ENCODE measurements around the gene NKD2. TPM values are rescaled to one million over a fixed set of nuclear protein-coding genes. Genes with fewer than 3 reads are reported as not detected.

NKD2 gene
- total RNA-seq, 1 experiment from 2014 or later = 7.5 TPM

DNA sequence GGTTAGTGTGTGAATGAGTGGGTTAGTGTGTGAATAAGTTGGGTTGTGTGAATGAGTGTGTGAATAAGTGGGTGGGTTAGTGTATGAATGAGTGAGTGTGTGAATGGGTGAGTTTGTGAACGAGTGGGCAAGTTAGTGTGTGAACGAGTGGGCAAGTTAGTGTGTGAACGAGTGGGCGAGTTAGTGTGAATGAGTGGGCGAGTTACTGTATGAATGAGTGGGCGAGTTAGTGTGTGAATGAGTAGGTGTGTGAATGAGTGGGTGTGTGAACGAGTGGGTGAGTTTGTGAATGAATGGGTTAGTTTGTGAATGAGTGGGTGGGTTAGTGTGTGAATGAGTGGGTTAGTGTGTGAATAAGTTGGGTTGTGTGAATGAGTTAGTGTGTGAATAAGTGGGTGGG, 34.7 kb downstream of the NKD2 start:
- DNase-seq (ENCODE audit: low spot score) = no peak

DNA sequence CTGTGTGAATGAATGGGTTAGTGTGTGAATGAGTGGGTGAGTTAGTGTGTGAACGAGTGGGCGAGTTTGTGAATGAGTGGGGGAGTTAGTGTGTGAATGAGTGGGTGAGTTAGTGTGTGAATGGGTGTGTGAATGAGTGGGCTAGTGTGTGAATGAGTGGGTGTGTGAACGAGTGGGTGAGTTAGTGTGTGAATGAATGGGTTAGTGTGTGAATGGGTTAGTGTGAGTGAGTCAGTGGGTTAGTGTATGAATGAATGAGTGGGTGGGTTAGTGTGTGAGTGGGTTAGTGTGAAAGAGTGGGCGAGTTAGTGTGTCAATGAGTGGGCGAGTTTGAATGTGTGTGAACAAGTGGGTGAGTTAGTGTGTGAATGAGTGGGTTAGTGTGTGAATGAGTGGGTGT, 35.5 kb downstream of the NKD2 start:
- no peak for DNase-seq (ENCODE audit: low spot score)

DNA sequence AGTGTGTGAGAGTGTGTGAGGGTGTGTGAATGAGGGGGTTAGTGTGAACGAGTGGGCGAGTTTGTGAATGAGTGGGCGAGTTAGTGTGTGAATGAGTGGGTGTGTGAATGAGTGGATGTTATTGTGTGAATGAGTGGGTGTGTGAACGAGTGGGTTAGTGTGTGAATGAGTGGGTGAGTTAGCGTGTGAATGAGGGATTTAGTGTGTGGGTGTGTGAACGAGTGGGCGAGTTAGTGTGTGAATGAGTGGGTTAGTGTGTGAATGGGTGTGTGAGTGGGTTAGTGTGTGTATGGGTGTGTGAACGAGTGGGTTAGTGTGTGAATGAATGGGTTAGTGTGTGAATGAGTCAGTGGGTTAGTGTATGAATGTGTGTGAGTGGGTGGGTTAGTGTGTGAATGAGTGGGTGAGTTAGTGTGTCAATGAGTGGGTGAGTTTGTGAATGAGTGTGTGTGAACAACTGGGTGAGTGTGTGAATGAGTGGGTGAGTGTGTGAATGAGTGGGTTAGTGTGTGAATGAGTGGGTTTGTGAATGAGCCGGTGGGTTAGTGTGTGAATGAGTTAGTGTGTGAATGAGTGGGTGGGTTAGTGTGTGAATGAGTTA, 37.5 kb downstream of the NKD2 start:
- DNase-seq (ENCODE audit: low spot score) = no peak

DNA sequence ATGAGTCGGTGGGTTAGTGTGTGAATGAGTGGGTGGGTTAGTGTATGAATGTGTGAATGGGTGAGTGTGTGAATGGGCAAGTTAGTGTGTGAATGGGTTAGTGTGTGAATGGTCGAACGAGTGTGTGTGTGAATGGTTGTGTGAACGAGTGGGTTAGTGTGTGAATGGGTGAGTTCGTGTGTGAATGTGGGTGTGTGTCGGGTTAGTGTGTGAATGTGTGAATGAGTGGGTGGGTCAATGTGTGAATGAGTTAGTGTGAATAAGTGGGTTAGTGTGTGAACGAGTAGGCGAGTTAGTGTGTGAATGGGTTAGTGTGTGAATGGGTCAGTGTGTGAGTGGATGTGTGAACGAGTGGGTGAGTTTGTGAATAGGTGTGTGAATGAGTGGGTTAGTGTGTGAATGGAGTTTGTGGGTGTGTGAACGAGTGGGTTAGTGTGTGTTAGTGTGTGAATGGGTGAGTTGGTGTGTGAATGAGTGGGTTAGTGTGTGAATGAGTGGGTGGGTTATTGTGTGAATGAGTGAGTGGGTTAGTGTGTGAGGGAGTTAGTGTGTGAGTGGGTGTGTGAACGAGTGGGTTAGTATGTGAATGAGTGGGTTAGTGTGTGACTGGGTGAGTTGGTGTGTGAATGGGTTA, 38.8 kb downstream of the NKD2 start:
- no peak for DNase-seq (ENCODE audit: low spot score)

DNA sequence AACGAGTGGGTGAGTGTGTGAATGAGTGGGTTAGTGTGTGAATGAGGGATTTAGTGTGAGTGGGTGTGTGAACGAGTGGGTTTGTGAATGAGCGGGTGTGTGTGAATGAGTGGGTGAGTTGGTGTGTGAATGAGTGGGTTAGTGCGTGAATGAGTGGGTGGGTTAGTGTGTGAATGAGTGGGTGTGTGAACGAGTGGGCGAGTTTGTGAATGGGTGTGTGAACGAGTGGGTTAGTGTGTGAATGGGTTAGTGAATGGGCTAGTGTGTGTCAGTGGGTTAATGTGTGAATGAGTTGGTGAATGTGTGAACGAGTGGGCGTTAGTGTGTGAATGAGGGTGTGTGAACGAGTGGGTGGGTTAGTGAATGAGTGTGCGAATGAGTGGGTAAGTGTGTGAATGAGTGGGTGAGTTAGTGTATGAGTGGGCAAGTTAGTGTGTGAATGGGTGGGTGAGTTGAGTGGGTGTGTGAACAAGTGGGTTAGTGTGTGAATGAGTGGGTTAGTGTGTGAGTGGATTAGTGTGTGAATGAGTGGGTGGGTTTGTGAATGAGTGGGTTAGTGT, 39.6 kb downstream of the NKD2 start:
- DNase-seq (ENCODE audit: low spot score) = no peak

DNA sequence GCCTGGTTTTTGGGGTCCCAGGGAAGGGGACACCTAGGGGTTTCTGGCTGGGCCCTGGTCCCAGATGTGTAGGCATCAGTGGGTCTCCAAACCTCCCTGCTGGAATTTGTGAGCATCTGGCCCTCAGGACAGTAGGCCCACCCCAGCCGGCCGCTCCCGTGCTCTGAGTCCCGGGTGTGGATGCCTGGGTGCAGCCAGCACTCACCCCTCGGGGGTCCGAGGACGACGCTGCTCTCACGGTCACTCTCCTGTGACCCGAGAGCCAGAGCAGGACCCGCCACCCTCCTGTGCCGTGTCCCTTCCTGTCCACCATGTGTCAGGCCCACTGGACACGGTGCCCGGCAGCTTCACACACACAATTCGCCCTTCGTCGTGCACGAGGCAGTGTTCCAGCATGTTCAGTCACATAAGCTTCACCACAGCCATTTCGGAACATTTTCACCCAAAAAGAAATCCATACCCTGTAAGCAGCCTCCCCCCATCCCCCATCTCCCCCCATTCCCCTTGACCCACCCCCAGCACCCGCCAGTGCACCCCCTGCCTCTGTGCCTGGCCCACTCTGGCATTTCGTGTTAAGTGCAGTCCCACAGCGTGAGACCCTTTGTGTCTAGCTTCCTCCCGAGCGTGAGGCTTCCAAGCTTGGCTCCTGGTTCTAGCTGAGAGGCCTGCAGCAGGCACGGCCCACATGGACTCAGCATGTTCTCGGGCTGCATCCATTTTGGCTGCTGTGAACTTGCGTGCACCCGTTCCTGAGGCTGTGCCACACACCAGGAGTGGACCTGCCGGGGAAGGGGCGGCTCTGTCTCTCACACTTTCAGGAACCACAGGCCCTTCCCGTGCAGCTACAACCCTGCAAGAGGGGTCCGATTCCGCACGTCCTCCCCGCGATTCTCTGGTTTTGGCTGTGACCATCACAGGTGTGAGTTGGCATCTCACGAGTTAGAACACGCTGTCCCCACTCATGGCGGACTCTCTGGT, 40.5 kb downstream of the NKD2 start:
- DNase-seq (ENCODE audit: low spot score) = no peak

DNA sequence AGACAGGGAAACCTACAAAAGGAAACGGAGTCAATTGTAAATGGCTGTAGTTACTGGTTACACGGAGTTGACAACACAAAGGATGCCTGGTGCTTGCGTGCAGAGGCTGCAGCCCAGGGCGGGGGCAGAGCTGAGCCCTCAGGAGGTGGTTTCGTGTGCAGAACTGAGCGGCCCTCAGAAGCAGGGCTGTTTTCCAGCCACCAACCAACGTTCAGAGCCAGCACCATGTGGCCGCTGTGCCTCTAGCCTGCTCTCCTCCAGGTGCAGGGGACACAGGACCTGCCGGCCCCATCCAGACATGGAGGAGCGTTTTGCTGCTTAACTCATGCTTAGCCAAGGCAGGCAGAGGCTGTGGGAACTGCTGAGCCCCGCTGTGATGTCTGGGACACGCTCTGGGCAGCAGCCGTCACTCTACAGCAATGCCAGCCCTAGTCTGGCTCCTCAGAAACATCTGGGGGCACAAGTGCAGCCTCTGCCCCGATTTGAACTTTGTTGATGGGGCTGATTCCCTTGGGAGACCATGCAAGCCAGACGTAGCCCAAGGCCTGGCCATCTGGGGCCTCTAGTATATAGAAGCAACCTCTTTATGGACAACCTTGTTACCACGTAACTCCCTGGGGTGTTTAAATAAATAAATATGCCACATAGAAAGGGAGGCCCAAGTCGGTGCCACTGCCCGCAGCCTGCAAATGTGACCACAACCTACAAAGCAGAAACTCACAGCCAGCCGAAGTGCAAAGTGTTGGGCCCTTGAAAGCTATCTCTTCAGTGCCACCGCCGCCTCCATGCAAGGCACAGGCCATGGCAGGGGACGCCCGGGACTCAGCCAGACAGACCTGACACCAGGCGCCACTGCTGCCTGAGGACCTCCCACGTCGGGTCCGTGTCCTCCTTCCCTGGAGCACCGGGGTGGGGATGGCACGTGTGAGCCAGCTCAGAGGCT, 42.1 kb downstream of the NKD2 start:
- no peak for DNase-seq (ENCODE audit: low spot score)

DNA sequence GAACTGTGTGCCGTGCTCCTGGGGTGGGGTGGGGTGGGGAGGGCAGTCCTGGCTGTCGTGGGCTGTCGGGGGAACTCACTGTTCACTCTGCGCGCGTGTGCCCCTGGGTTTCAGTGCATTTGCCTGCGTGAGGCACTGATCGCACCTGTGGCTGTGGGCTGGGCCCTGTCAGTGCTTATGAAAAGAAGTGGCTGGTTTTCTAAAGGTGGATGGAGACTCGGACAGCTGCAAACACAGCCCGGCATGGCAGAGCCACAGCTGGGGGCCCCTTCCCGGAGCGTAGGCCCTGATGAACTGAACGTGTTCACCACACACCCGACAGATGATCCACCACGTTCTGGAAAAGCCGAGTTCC, 42.7 kb downstream of the NKD2 start:
- DNase-seq (ENCODE audit: low spot score) = no peak

DNA sequence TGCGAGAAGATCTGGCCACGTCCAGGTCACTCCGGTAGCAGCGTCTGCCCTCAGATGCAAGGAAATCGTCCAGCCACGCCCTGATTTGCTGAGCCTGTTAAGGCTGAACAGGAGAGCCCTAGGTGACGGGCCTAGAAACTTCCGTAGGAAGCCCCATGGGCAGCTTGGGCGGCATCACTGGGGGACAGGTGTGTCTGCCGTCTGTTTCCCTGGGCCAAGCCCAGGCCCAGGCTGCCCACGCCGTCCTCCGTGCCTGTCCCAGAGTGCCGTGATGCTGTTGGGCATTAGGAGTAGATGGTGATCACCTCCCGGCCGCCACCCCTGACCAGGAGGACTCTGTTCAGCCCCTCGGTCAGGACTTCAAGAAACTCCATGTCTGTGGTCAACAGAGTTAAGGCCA, 43.5 kb downstream of the NKD2 start:
- no peak for DNase-seq (ENCODE audit: low spot score)

DNA sequence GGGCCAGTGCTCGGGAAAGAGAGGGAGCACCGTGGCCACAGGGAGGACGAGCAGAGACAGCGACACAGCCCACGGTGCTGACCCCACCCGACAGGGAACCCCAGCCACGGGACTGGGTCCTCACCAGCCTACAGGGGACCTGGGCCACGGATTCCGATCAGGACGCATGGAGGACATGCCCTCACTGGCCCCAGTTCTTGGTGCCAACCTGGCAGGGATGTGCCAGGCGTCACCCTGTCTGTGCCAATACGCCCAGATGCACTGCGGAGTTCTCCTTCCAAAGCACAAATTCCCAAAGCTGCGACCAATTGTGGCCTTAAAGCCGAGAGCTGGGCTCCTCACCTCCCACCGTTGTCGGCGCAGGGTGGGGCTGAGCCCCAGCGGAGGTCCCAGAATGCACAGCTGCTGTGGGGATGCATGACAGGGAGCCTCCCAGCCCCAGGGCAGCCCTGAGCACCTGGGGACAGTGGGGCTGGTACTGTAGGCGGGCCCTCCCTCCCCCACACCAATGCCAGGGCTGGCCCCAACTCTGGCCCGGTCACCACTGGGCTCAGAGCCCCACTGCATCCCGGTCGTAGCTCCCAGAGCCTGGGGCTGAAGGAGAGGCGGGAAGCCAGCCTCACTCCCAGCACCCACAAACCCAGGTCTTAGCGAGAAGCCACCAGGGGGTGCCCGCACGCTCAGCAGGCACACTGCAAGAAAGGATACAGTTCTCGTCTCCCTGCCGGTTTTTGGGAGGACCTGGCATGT, 44.2 kb downstream of the NKD2 start:
- DNase-seq (ENCODE audit: low spot score) = peak; percentile 32

DNA sequence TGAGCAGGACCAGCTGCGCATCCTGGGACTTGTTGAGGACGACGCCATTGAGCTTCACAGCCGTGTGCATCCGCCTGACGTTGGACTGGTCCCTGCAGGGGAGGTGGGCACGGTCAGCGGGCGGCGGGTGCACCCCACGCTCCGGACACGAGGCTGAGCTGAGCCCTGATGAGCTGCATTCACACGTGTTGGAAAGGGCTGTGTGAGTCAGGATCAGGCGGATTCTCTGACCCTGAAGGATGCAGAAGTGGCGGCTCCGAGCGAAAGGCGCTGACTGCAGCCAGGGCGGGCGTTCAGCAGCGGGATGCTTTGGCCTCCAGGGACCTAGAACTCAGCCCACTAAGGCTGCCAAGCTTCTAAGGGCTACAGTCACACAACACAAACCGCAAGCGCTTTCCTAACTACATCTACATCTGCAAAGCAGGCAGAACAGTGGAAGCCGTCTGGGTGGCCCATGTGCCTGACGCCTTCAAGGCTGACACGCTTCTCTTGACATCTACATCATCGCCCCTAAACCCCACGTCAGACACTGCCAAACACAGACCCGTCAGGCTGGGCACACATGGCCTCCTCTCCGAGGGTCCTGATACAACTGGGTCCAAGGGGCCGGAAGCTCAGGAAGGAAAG, 44.9 kb downstream of the NKD2 start:
- no peak for DNase-seq (ENCODE audit: low spot score)

DNA sequence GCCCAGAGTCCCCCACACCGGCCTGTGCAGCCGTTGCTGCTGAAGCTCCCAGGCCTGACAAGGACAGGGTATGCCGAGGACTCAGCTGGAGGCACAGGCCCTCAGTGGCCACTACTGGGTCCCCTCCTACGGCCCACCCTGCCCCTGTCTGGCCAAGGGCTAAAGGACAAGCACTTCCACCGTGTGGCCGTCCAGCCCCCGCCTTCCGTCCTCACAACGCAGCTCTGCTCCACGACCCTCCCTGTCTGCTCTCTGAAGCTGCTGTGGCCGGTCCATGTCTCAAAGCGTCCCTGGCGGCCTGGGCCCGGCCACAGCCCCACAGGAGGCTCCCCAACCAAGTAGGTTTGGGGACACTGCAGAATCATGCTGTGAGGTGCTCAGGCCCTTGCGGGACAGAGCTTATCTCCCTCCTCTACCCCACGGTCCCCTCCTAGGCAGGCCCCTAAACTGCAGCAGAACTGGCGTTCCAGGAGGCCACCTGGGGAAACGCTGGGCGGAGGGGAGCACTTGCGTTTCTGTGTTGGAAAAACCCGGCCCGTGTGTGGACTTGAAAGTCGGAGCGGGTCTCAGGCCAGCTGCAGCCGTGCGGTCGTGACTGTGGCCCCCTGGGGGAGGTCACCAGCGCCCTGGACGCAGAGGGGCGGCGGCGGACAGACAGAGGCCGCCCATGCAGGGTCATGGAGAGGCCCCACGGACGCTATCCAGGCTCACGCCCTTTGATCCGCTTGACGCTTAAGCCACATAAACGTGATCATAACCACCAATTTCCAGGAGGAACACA, 45.6 kb downstream of the NKD2 start:
- no peak for DNase-seq (ENCODE audit: low spot score)

DNA sequence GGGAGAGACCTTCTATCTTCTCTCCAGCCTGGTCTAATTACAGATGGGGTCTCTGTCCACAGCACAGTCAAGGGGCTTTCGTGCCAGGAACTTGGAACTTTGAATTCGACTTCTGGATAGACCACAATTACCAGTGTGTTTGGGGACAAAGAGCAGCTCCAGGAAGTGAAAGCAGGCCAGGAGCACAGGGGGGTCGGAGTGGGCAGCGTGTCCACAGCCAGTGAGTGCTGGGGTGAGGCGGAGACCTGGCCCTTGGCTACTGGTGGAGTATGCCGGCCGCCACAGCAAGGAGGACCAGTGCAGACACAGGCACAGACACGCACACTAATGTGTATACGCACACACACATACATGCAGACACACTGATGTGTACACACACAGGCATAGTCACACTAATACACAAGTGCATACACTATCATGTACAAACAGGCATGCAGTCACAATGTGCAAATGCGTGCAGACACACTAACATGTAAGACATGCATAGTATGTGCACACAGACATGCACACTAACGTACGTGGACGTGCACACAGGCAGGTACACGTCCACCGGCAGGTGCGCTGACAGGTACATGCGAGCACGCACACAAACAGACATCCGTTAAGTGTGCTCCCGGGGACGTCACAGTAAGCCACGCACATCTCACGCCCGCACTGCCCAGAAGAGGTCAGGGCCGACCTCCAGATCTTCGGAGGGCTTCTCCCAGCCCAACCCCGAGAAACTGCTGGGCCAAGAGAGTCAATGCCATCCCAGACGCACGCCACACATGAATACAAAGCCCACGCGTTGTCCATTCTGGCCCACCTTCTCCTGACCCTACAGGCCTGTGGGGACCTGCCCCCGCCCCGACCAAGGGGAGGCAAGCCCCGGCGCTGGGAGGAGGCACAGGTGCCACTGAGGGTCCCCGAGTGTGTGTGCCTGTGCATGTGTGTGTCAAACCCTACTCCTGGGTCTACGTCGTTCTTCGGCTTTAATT, 46.5 kb downstream of the NKD2 start:
- DNase-seq (ENCODE audit: low spot score) = no peak

DNA sequence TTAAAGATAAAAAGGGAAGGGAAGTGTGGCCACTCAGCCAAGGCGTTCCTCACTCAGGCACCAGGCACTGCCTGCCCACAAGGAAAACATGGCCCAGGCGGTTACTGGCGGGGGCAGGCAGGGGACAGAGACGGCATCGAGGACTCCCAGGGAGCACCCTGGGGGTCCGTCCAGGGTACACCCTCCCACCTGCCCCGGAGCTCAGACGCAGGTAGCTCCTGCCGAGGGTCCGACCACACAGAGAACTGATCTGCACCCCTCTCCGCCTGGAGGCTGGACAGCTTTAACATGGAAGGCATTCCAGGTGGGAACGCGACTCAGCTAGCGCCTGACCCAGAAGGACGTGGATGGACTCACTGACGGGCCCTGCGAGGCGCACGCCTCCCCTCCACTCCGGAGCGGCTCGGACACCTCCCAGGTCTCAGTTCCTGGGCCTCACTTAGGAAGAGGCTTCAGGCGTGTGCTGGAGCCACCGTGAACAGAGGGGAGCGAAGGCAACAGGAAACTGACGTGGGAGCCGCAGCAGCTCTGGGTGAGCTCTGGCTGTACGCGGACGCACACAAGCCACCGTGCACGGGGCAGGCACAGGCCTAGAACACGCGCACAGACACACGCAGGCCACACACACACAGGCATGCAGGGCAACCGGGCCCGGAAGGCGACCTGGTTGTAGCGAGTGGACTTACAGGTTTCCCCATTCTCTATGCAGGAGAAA, 47.5 kb downstream of the NKD2 start:
- DNase-seq (ENCODE audit: low spot score) = no peak

DNA sequence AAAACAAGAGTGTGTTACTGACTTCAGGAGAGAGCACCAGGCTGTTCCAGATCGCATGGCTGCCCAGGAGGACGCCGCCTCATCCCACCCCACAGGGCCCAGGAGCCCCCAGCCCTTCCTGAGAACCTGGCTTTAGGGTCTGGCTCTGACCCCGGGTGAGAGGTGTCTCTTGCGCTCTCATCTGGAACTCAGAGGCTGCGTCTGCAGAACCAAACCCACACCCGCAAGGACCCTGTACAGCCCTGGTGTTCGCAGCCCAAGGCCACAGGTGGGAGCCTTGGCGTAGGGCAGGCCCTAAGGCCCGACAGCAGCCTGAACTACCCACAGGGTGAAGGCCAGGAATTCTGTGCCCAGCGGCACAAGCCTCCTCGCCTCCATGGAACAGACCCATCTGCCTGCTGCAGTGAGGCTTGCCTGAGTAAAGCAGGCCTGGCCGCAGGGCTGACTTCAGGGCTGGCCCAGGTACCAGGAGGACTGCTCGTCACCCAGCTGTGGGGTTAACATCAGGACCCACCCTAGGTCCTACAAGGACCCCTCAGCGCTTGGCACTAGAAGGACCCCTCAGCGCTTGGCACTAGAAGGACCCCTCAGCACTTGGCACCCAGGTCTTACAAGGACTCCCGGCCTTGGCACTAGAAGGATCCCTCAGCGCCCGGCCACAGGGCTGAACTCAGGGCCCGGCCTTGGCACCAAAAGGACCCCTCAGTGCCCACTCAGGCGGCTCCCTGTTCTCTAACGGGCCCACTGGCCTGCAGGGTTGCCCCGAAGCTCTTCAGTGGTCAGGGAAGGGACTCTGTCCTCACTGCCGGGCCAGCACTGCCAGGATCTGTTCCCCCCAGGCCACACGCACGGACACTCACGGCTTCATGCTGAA, 48.2 kb downstream of the NKD2 start:
- no peak for DNase-seq (ENCODE audit: low spot score)

DNA sequence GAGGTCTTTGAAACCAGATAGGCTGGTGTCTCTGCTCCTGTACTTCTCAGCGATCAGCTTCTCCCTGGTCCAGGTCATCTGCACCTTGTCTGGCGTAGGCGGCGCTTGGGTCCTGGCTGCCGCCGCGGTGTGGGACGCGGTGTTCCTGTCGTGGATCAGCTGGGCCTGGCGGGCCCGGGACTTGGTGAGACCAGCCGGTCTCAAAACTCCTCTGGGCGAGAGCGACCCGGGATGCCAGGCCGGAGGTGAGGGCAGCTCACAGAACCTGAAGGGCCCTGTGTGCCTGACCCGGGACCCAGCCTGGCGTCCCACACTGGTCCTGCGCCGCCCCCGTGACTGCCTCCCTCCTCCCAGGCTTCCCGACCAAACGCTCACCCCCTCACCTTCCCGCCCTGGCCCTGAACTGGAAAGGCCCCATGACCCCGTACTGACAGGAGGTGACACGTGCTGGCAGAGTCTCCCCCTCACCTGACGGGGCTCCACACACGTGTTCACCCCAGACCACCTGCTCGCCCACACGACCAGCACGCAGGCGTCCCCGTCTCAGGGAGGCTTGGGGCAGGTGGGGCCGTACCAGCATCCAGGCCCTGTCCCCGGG, 49.0 kb downstream of the NKD2 start:
- no peak for DNase-seq (ENCODE audit: low spot score)

All from HT-29 (cell line).